Measurements from ENCODE around the gene PHACTR4. TPM values are rescaled to one million over a fixed set of nuclear protein-coding genes. Genes with fewer than 3 reads are reported as not detected.
"Not testable (repeated sequence)": the region's sequence is repeated elsewhere in the genome, so short reads cannot be mapped to it uniquely, and the experiment has no call there.

PHACTR4 gene
- total RNA-seq, 2 donors from 2014 or later: 21.7 to 25.9 TPM

- intact Hi-C loops (cut with DNase I): no loop called here
- DNase-seq (ENCODE audit: low spot score): no peak
Measured at GRCh38 chr1:28417441-28417922, 47.9 kb downstream of the PHACTR4 start.

- intact Hi-C loops (cut with DNase I): no loop called here
- no peak for DNase-seq (ENCODE audit: low spot score)
Measured at GRCh38 chr1:28417926-28418637, 48.5 kb downstream of the PHACTR4 start.

DNA sequence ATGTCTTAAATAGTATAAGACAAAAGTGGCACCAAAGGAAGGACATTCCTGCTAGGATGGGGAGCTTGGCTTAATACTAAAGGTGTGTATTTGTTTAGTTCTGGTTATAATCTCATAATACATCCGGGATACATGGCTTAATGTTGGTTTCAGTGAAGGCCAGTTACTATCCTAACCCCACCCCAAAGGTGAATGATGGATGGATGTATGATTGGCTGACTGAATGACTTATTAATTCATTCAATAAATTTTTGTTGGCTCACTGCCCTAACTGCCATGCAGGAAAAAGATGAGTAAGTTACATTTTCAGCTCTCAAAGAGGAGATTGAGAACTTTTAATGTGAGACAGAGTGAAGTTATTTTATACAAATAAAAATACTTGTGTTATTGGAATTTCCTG lies 52.2 kb downstream of the PHACTR4 start:
- DNase-seq (ENCODE audit: low spot score): no peak
- intact Hi-C loops (cut with DNase I): no loop called here

- no peak for DNase-seq (ENCODE audit: low spot score)
- intact Hi-C loops (cut with DNase I): no loop called here
Measured at GRCh38 chr1:28426831-28427230, 57.3 kb downstream of the PHACTR4 start.

DNA sequence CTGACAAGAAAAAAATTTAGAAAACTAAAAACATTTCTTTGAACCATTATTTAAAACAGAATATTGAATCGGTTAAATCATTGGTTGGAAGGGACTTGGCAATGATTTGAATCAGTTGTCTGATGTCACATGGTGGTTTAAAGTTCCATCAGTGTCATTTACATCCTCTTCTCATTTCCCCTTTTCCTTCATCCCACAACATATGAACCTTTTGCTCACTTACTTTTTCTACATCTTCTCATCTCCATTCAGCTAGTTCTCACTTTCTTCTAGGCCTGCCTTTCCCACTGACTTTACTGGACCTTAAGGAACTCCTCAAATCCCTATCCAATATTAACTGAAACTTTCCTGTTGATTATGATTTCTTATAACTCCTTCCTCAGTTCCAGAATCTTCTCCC lies 58.5 kb downstream of the PHACTR4 start:
- intact Hi-C loops (cut with DNase I): no loop called here
- no peak for DNase-seq (ENCODE audit: low spot score)

DNA sequence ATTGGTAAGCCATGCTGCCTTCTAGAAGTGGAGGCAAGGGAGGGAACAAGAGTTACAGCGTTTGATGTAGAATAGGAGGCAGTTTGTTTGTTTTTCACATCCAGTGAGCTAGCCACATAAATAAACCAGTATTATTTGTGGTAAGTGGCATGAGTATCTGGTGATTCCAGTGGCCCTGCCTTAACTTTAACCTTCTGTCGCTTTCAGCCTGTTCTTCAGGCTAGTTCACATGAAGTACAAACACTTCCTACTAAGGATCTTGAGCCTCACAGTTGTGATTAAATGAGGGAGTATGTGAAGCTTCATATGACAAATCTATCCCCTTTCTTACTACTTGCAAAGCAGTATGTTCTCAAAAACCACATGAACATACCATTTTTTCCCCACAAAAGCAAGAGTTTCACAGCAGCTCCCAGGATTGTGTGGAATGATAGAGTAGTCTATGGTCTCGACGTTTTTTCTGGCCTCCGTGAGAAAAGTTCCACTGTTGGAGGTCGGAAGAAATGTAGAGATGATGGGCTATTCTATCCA lies 59.5 kb downstream of the PHACTR4 start:
- DNase-seq (ENCODE audit: low spot score): no peak
- intact Hi-C loops (cut with DNase I): no loop called here

DNA sequence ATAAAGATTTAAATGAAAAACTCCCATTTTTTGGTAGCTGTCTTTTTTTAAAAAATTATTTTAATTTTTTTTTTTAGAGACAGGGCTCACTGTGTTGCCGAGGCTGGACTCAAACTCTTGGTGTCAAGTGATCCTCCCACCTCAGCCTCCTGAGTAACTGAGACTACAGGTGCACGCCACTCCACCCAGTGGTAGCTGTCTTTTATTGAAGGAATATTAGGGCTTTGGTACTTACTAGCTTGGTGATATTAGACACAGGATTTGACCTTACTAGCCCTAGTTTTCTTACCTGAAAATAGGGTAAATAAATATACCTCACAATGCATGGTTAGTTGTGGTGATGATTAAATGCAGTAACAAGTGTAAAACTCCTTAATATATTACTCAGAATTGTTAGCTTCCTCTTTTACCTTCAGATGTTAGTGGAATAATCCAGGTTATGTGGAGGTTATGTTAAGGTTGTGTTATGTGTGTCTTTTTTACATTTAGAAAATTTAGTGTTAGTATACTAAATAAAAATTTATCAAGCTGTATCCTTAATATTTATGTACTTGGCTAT lies 66.8 kb downstream of the PHACTR4 start:
- DNase-seq (ENCODE audit: low spot score): no peak
- intact Hi-C loops (cut with DNase I): no loop called here

DNA sequence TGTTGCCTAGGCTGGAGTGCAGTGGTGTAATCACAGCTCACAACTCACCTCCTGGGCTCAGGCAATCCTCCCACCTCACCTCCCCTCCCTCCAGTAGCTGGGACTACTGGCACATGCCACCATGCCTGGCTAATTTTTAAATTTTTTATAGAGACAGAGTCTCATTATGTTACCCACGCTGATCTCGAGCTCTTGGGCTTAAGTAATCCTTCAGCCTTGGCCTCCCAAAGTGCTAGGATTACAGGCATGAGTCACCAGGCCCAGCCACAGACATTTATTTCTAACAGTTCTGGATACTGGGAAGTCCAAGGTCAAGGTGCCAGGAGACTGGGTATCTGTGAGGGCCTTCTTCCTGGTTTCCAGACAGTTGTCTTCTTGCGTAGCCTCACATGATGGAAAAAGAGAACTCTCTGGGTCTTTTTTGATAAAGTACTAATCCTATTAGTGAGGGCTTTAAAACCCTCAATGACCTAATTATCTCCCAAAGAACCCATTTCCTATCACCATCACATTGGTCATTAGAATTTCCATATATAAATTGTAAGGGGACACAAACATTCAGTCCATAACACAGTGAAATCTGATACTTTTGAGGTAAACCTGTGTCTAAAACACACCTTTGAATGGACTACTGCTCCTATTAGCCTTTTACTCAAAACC lies 67.9 kb downstream of the PHACTR4 start:
- intact Hi-C loops (cut with DNase I): no loop called here

GRCh38 chr1:28437924-28438699 lies 68.6 kb downstream of the PHACTR4 start:
- intact Hi-C loops (cut with DNase I): no loop called here
- peak; percentile 94 for DNase-seq (ENCODE audit: low spot score)

More for the DNA sequence above, 67.9 kb downstream of the PHACTR4 start:
- no peak for DNase-seq (ENCODE audit: low spot score)

DNA sequence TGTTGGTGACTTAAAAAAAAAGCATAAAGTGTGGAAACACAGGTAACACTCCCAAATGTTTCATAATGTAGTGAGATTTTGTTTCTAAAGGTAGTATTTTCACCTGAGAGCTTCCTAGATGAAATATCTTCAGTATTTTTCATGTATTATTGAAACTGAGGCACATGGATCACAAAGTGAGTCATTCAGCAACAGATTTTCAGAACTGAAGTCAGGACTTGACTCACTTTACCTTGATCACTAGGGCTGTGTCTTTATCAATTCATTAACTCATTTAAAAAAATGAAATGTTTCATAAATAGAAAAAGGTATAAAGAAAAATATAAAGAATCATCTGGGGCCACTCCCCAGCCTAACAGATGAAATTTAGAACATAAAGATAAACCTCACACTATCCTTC lies 69.8 kb downstream of the PHACTR4 start:
- intact Hi-C loops (cut with DNase I): no loop called here
- DNase-seq (ENCODE audit: low spot score): no peak

GRCh38 chr1:28441674-28442073 lies 72.1 kb downstream of the PHACTR4 start:
- DNase-seq (ENCODE audit: low spot score): no peak
- intact Hi-C loops (cut with DNase I): loop anchor here in 1 of 2 donors (5.0 kb wide), 1 partner anchor 534 kb away; no protein-coding TSS in a partner anchor

- DNase-seq (ENCODE audit: low spot score): no peak
- intact Hi-C loops (cut with DNase I): loop anchor here in 1 of 2 donors (5.0 kb wide), 1 partner anchor 536 kb away; no protein-coding TSS in a partner anchor
Measured at GRCh38 chr1:28443550-28443949, 74.0 kb downstream of the PHACTR4 start.

DNA sequence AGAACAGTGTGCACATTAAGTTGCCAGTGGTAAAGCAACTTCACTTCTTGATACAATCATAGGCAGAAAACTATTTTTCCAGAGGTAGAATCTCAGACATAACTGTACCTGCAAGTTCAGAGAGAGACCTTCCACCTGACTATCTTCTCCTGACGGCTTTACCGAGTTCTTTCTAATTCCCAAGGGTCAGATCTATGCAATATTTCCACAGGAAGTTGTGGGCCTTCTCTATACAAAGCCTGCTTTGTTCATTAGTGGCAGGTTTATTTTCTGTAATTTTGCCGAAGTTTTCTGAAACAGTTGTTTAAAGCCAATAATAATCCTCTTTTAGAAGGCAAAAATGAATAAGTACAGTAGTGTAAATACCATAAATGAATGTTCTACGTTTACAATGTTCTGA lies 78.1 kb downstream of the PHACTR4 start:
- DNase-seq (ENCODE audit: low spot score): no peak
- intact Hi-C loops (cut with DNase I): no loop called here

DNA sequence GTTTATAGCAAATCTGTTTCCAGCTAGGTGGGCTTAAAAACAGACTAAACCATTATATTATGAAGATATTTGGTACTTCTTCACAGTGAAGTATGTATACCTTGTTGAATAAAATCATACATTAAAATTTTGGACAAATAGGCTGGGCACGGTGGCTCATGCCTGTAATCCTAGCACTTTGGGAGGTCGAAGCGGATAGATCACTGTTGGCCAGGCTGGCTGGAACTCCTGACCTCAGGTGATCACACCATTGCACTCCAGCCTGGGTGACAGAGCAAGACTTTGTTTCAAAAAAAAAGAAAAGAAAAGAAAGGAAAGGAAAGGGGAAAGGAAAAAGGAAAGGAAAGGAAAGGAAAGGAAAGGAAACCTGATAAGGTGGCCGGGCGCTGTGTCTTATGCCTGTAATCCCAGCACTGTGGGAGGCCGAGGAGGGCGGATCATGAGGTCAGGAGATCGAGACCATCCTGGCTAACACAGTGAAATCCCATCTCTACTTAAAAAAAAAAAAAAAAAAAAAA lies 78.6 kb downstream of the PHACTR4 start:
- DNase-seq (ENCODE audit: low spot score); intact Hi-C loops (cut with DNase I): not testable (repeated sequence)

GRCh38 chr1:28449904-28450303 lies 80.4 kb downstream of the PHACTR4 start:
- no peak for DNase-seq (ENCODE audit: low spot score)
- intact Hi-C loops (cut with DNase I): no loop called here

DNA sequence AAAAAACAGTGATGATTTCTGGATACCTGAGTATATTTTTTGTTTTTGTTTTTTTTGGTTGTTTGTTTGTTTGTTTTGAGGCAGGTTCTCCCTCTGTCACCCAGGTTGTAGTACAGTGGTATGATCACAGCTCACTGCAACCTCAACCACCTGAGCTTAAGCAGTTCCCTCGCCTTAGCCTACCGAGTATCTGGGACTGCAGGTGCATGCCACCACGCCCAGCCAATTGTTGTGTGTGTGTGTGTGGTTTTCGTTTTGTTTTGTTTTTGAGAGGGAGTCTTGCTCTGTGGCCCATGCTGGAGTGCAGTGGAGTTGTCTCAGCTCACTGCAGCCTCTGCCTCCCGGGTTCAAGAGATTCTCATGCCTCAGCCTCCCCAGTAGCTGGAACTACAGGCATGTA lies 81.0 kb downstream of the PHACTR4 start:
- no peak for DNase-seq (ENCODE audit: low spot score)
- intact Hi-C loops (cut with DNase I): no loop called here

GRCh38 chr1:28451011-28451410 lies 81.5 kb downstream of the PHACTR4 start:
- DNase-seq (ENCODE audit: low spot score): no peak
- intact Hi-C loops (cut with DNase I): no loop called here

GRCh38 chr1:28456078-28456477 lies 86.5 kb downstream of the PHACTR4 start:
- DNase-seq (ENCODE audit: low spot score): no peak
- intact Hi-C loops (cut with DNase I): no loop called here

DNA sequence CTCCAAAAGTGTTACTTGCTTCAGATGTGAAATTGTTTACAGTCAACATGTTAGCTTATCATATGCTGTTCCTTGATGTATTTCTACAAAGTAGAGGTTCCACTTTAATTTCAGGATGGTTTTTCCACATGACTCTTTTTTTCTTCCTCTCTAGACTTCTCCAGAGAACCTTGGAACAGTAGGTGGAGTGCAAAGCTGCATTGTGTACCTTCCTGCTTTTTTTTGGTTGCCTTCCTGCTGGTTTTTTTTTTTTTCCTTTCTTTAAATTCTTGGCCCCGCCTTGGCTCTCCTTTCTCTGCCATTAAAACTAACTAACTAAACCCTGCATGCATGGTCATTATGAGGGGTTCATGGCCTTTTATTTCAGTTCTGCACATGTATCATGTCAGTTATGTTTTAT lies 88.1 kb downstream of the PHACTR4 start:
- intact Hi-C loops (cut with DNase I): no loop called here
- DNase-seq (ENCODE audit: low spot score): no peak
